ENCODE measurements around the gene RAPGEF4. TPM values are rescaled to one million over a fixed set of nuclear protein-coding genes. Genes with fewer than 3 reads are reported as not detected.

The RAPGEF4 gene
- total and polyA plus RNA-seq, 9 of the 15 experiments (the other 6 are each of a cell fraction or from before 2014, with no cell fraction given): 0.04 to 0.33 (median 0.13) TPM; not detected in 6

DNA sequence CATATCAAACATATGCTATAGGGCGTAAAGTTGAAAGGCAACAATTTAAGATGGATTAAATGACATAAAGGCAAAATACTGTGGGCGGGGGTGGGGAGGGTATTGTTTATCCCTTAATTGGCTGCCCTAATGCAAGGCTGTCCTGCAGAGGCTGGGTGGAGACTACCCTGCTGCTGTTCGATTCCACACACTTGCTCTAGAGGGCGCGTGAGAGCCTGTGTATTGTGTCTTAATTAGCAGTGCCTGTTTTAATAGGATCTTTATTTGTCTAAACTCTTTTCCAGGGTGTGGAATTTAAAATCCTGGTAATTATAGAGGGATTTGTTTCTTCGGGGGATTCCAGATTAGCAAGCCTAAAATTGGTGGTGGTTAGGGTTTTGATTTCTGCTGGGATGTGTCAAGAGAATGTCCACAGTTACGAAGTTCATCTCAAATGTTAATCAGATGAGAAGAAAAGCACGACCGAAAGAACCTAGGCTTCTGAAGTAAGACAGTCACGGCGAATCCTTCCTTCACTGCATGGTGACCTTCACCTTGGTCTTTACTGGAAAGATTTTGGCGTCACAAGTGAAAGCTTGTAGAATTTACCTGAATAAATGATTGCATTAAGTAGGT lies 236.5 kb downstream of the RAPGEF4 start (continued):
- TF ChIP-seq, protein P1, sequence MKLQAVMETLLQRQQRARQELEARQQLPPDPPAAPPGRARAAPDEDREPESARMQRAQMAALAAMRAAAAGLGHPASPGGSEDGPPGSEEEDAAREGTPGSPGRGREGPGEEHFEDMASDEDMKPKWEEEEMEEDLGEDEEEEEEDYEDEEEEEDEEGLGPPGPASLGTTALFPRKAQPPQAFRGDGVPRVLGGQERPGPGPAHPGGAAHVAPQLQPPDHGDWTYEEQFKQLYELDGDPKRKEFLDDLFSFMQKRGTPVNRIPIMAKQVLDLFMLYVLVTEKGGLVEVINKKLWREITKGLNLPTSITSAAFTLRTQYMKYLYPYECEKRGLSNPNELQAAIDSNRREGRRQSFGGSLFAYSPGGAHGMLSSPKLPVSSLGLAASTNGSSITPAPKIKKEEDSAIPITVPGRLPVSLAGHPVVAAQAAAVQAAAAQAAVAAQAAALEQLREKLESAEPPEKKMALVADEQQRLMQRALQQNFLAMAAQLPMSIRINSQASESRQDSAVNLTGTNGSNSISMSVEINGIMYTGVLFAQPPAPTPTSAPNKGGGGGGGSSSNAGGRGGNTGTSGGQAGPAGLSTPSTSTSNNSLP (IDR thresholded peaks at IDR 0.05; ENCODE audit: borderline replicate concordance, low read depth, low read length): peak; percentile 65; the same call in 1 of the 2 replicates
- TF ChIP-seq, protein P2, sequence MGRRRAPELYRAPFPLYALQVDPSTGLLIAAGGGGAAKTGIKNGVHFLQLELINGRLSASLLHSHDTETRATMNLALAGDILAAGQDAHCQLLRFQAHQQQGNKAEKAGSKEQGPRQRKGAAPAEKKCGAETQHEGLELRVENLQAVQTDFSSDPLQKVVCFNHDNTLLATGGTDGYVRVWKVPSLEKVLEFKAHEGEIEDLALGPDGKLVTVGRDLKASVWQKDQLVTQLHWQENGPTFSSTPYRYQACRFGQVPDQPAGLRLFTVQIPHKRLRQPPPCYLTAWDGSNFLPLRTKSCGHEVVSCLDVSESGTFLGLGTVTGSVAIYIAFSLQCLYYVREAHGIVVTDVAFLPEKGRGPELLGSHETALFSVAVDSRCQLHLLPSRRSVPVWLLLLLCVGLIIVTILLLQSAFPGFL (CRISPR knock-in tag; IDR thresholded peaks at IDR 0.05): no peak
- TF ChIP-seq SMC3 (conservative IDR thresholded peaks at IDR 0.05; ENCODE audit: insufficient read depth, low read depth, low read length) (peak; percentile 50; the same call in 1 of the 2 replicates), ARID2 (IDR thresholded peaks at IDR 0.05) (no peak)

DNA sequence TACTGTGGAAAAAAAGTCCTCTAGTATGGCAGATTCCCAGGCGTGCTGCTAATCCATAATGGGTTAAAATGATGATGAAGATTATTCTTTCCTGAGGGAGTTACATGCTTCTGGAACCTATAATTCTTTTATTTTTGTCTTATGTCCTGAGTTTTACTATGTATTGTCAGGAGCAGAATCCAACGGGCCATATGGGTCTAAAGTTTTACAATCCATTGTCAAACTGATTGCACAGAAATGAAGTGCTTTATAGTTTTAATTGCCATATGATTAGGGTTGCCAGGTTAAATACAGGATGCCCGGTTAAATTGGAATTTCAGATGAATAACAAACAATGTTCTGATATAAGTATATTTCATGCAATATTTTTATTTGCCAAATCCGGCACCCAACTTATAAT lies 239.1 kb downstream of the RAPGEF4 start:
- DNase-seq (ENCODE audit: extremely low read depth in 1 of 4, low spot score in 3 of 4) (no peak), FAIRE-seq (no peak)
- in situ Hi-C loops (cut with MboI): no loop called here
- TF ChIP-seq MTA1 (IDR thresholded peaks at IDR 0.05; ENCODE audit: borderline replicate concordance): no peak
- no peak for TF ChIP-seq DPF2 (IDR thresholded peaks at IDR 0.05)
- TF ChIP-seq, protein P3, sequence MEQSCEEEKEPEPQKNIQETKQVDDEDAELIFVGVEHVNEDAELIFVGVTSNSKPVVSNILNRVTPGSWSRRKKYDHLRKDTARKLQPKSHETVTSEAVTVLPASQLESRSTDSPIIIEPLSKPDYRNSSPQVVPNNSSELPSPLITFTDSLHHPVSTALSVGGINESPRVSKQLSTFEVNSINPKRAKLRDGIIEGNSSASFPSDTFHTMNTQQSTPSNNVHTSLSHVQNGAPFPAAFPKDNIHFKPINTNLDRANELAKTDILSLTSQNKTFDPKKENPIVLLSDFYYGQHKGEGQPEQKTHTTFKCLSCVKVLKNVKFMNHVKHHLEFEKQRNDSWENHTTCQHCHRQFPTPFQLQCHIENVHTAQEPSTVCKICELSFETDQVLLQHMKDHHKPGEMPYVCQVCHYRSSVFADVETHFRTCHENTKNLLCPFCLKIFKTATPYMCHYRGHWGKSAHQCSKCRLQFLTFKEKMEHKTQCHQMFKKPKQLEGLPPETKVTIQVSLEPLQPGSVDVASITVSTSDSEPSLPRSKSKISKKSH (CRISPR knock-in tag; IDR thresholded peaks at IDR 0.05): no peak
- TF ChIP-seq, protein P4, sequence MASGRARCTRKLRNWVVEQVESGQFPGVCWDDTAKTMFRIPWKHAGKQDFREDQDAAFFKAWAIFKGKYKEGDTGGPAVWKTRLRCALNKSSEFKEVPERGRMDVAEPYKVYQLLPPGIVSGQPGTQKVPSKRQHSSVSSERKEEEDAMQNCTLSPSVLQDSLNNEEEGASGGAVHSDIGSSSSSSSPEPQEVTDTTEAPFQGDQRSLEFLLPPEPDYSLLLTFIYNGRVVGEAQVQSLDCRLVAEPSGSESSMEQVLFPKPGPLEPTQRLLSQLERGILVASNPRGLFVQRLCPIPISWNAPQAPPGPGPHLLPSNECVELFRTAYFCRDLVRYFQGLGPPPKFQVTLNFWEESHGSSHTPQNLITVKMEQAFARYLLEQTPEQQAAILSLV (tag; IDR thresholded peaks at IDR 0.05): no peak
- TF ChIP-seq ZNF217 (CRISPR knock-in tag; IDR thresholded peaks at IDR 0.05): no peak
- TF ChIP-seq ZNF780A (CRISPR knock-in tag; IDR thresholded peaks at IDR 0.05): no peak
- TF ChIP-seq ELF4 (CRISPR knock-in tag; IDR thresholded peaks at IDR 0.05): no peak
- TF ChIP-seq, protein P5, sequence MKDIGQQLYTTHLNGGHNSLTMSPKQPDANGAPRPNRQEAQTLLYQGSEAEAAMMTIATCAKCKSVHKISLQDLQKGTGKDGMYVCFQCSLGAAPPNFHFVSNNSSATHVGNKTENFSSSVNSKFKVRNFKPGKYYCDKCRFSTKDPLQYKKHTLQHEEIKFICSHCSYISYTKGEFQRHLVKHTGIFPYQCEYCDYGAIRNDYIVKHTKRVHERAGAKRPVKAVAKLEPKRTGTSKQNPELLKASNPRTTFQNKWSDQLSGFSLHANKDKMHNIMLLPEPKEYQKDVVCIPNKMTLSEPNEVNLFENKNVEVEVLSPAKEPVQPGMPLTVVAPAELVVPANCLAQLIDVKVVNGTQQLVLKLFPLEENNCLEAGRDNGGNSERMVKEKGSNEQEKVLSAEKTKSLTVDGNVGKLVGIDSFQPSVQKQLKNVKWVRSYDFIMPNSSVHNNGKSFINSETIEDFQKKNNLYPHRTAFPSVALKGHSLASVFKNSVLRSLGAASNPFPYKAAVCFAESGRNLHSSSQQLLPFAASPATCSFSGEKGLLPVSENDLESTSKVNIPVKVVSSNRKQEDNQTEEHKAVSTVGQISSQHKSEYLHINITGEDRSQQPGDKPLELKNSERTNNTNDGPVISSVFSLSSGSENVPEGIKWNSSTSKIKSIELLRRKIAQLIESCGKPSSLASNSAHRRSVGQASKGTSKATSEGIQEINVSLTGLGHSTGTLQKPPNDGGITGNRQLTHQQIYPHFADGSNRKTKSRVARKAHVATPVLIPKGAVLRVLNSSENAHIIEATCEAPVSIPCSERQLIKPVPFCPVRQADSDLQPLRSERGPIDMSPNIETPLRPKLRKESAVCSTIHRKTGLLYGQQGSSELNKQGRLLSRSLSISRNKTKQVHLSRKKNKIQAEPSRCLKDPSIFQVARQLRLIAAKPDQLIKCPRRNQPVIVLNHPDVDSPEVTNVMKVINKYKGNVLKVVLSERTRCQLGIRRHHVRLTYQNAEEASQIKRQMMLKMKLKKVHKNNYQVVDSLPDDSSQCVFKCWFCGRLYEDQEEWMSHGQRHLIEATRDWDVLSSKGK (CRISPR knock-in tag; IDR thresholded peaks at IDR 0.05): no peak

More for the DNA sequence above, 239.1 kb downstream of the RAPGEF4 start:
- intact Hi-C loops (cut with micrococcal nuclease): no loop called here
- Histone ChIP-seq H4K20me1 (replicated peaks; ENCODE audit: control insufficient read depth, insufficient read depth, low read length) (no peaks in the 10 kb centered on the region), H2AFZ (ENCODE audit: low read depth, low read length) (no peak overlapping the region), H3K4me2 (ENCODE audit: insufficient read depth, low read length) (no peak overlapping the region), H3K4me1 (replicated peaks in 1 of 2; ENCODE audit: control insufficient read depth in 2 of 2, insufficient read depth in 2 of 2, low read length in 2 of 2) (no peaks in the 10 kb centered on the region), H3K9me1 (ENCODE audit: control insufficient read depth, insufficient read depth, low read length) (no peaks in the 10 kb centered on the region), H3K4me3 (no peak overlapping the region), H3K9me3 (replicated peaks; ENCODE audit: control insufficient read depth, insufficient read depth, low read depth, low read length) (no peaks in the 10 kb centered on the region), H3K27me3 (ENCODE audit: control insufficient read depth in 2 of 2, insufficient read depth in 2 of 2, low read length in 2 of 2) (peaks cover 6 to 17% of the 10 kb centered on the region in 2 experiments), H3K36me3 (ENCODE audit: control insufficient read depth, insufficient read depth, low read length) (no peaks in the 10 kb centered on the region), H3K27ac (ENCODE audit: extremely low read depth, low read depth, low read length) (no peak overlapping the region), H3K9ac (ENCODE audit: insufficient read depth in 1 of 2, low read depth in 2 of 2, low read length in 2 of 2) (no peak overlapping the region), H3K79me2 (ENCODE audit: control insufficient read depth, insufficient read depth, low read length) (no peaks in the 10 kb centered on the region)
- no peak for ATAC-seq
- 0% methylated on average over 4 of the region's 4 CpGs for WGBS (ENCODE audit: insufficient coverage, low coverage, missing lambda C conversion rate)
- no TSS peak for BruUV-seq (replicated peaks)
- POLR2A ChIA-PET: no interaction called here
- CTCF ChIA-PET (ENCODE audit: low intra/inter-chr PET ratio): no interaction called here

Data from K562 (cell line).